Esophagus muscularis mucosa (tissue), 3 donors: ENCODE results near the gene HSD17B11.
"Not testable (repeated sequence)": the region's sequence is repeated elsewhere in the genome, so short reads cannot be mapped to it uniquely, and the experiment has no call there.

Experiments used
- CTCF ChIP-seq, 3 experiments: fragments of 200-600 bp in 2 of 3; fragments of 450-650 bp in 1 of 3; sonication (generic) in 2 of 3; IDR thresholded peaks; one replicate each; pipeline ENCODE4 v1.5.1; 2017 to 2019; ENCODE audit warnings: antibody characterized with exemption in 3 of 3, mild to moderate bottlenecking in 2 of 3, moderate library complexity in 1 of 3
- POLR2AphosphoS5 ChIP-seq, 2 donors: sonication (generic); formaldehyde crosslinking; IDR thresholded peaks; one replicate each; pipeline ENCODE4 v1.6.1; 2017; ENCODE audit warnings: antibody characterized with exemption in 2 of 2

GRCh38 chr4:87406902-87407301, 15.9 kb upstream of the HSD17B11 start:
- TF ChIP-seq CTCF, POLR2AphosphoS5 (IDR thresholded peaks at IDR 0.05): not testable (repeated sequence)
